Ovary (tissue), 9 donors: Measurements from ENCODE around the gene MAD1L1. TPM values are rescaled to one million over a fixed set of nuclear protein-coding genes. Genes with fewer than 3 reads are reported as not detected.
"Not testable (repeated sequence)": the region's sequence is repeated elsewhere in the genome, so short reads cannot be mapped to it uniquely, and the experiment has no call there.

Experiments
- DNase-seq, 5 donors: peaks; one replicate each; pipeline ENCODE4 v3.0.0-alpha.2; 2019 to 2020
- H3K27ac ChIP-seq, 2 donors: fragments of 200-600 bp; one replicate each; pipeline versions ENCODE4 v1.5.1 to v1.8.0; 2019 to 2022
- H3K27me3 ChIP-seq: fragments of 200-600 bp; one replicate; pipeline ENCODE4 v1.8.0; 2022
- H3K36me3 ChIP-seq: fragments of 200-600 bp; sonication (generic); one replicate; pipeline ENCODE4 v1.5.1; 2019
- H3K4me1 ChIP-seq: one replicate; pipeline ENCODE4 v1.8.1; 2013; ENCODE audit warnings: mild to moderate bottlenecking, moderate library complexity; ENCODE audit not compliant: insufficient read depth
- H3K4me3 ChIP-seq: fragments of 200-600 bp; sonication (generic); one replicate; pipeline ENCODE4 v1.5.1; 2017
- H3K9me3 ChIP-seq, 2 donors: fragments of 200-600 bp in 1 of 2; sonication (generic) in 1 of 2; one replicate each; pipeline versions ENCODE4 v1.5.1 to v1.8.1; 2013 to 2019; ENCODE audit warnings: mild to moderate bottlenecking in 1 of 2, moderate library complexity in 1 of 2
- EP300 ChIP-seq: sonication (generic); formaldehyde crosslinking; IDR thresholded peaks from one replicate; pipeline ENCODE4 v1.6.1; 2017; ENCODE audit warnings: antibody characterized with exemption
- POLR2A ChIP-seq: fragments of 450-650 bp; IDR thresholded peaks from one replicate; pipeline ENCODE4 v1.6.1; 2017; ENCODE audit warnings: antibody characterized with exemption, mild to moderate bottlenecking, moderate library complexity
- WGBS, 3 donors: extraction: QIAGEN DNeasy Blood & Tissue Kit in 1 of 3; methylation state at CpG; one replicate each; pipeline versions ENCODE4 v1.1.5 to v1.1.7; 2013 to 2017; 5-methylcytosine and 5-hydroxymethylcytosine counted together
- intact Hi-C, 4 donors: fragments of 100-400 bp; cut with DNase I; formaldehyde crosslinking; loops; one replicate each; pipeline versions ENCODE4 v1.11.0 to v1.15.1; 2022 to 2023
- polyA plus RNA-seq, 2 donors: library from polyadenylated mRNA; stranded (reverse); fragments of 200-250 nt in 1 of 2; fragments of 350-450 nt in 1 of 2; fragmentation: Illumina TruSeq in 1 of 2; extraction: RNeasy Lipid Tissue Mini Kit (QIAGEN cat#74804) in 1 of 2; gene quantifications; one replicate each; pipeline ENCODE4 v1.2.3, GENCODE V29; 2013 to 2014
- total RNA-seq, 7 donors: library from RNA; depleted of rRNA in 2 of 7; stranded (reverse); fragments of >200 nt in 2 of 7; fragmentation: NEBNext Ultra II Directional in 3 of 7; extraction: Animal tissue kit (Norgen Biotek cat#: 25700) in 3 of 7; gene quantifications; one replicate each; pipeline versions ENCODE4 v1.1.0 to v1.2.4, GENCODE V29; 2016 to 2023
- TF ChIP-seq, protein P1 (sequence below), 3 donors: fragments of 450-650 bp in 2 of 3; fragments of 200-600 bp in 1 of 3; IDR thresholded peaks; one replicate each; pipeline versions ENCODE4 v1.5.1 to v1.8.0; 2016 to 2022; ENCODE audit warnings: antibody characterized with exemption in 3 of 3, mild to moderate bottlenecking in 1 of 3
- donor health status: DM: no; HTN: no; CAD: no; lungs with moderate emphysema.
- donor health status: DM: no; HTN: no; CAD: no.
- donor health status: Bipolar disorder and iron deficiency.
- donor health status: DM: yes; HTN: yes; CAD: no.
- donor health status: DM: no; HTN: no; CAD: no.
- donor health status: DM: yes; HTN: yes; CAD: no.

Gene MAD1L1
- total and polyA plus RNA-seq, 9 donors, result 5.9 to 36.6 (median 22.8) TPM

DNA sequence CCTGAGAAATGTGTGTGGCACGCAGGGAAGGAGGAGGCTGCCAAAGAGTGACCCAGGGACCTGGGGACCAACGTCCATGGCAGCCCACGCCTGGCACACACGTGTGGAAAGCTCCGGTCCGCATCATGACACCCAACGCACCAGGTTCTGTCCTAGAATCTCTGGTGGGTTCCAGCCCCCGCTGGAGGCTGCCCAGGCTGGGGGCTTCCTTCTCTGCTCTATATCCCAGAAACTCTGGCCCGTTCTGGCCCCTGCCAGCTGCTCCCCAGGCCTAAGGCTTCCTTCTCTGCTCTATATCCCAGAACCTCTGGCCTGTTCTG is 300.8 kb downstream of the MAD1L1 start:
- 93 to 98% (median 97%) methylated on average over 9 of the region's 9 CpGs for WGBS, 3 donors
- intact Hi-C loops, result no loop called here
- H3K36me3 ChIP-seq, result no peaks in the 10 kb centered on the region

DNA sequence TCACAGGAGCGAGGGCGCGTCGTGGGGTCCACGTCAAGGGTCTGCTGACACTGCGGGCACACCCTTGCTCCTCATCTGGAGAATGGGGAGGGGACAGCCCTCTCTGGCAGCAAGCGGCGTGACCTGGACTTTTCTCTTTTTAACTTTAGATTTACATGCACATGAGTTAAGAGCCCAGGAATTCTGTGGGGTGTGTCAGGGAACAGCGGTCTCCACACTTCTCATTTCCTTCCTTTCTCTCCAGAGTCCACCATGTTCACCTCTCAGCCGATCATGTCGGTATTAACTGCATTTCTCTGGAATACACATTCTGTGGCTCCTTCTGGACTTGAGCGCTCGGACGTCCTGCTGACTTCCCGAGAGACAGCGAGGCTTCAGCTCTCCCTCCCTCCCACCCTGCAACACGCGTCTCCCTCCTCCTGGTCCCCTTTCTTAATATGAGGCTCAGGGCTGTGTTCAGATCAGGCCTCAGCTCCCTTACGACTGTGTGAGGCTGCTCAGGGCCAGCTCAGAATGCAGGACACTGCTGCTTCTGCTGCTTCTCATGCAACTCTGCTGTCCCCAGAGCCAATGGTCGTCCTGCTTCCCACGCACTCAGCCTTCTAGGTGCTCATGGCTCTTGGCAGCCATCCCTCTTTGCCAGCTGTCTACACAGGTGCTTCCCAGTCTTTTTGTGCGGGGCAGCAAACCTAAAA is 301.3 kb downstream of the MAD1L1 start:
- H3K27me3 ChIP-seq, result no peaks in the 10 kb centered on the region
- H3K4me3 ChIP-seq, result no peak overlapping the region
- H3K36me3 ChIP-seq, result no peaks in the 10 kb centered on the region
- H3K9me3 ChIP-seq, result no peaks in the 10 kb centered on the region
- no peak for TF ChIP-seq POLR2A
- TF ChIP-seq, protein P1, sequence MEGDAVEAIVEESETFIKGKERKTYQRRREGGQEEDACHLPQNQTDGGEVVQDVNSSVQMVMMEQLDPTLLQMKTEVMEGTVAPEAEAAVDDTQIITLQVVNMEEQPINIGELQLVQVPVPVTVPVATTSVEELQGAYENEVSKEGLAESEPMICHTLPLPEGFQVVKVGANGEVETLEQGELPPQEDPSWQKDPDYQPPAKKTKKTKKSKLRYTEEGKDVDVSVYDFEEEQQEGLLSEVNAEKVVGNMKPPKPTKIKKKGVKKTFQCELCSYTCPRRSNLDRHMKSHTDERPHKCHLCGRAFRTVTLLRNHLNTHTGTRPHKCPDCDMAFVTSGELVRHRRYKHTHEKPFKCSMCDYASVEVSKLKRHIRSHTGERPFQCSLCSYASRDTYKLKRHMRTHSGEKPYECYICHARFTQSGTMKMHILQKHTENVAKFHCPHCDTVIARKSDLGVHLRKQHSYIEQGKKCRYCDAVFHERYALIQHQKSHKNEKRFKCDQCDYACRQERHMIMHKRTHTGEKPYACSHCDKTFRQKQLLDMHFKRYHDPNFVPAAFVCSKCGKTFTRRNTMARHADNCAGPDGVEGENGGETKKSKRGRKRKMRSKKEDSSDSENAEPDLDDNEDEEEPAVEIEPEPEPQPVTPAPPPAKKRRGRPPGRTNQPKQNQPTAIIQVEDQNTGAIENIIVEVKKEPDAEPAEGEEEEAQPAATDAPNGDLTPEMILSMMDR (IDR thresholded peaks at IDR 0.05), result no peak
- TF ChIP-seq EP300, result no peak
- peaks cover 5% of the 10 kb centered on the region for H3K4me1 ChIP-seq
- WGBS, 3 donors, result 85 to 96% (median 92%) methylated on average over 22 of the region's 22 CpGs
- H3K27ac ChIP-seq, result no peak overlapping the region
- intact Hi-C loops, result no loop called here
- DNase-seq, result no peak

More for the DNA sequence above, 300.8 kb downstream of the MAD1L1 start:
- Histone ChIP-seq H3K27me3 (no peaks in the 10 kb centered on the region), H3K4me1 (peaks cover 5% of the 10 kb centered on the region), H3K4me3 (no peak overlapping the region), H3K9me3 (no peaks in the 10 kb centered on the region), H3K27ac (no peak overlapping the region)
- TF ChIP-seq, protein P1 (IDR thresholded peaks at IDR 0.05), result no peak
- TF ChIP-seq POLR2A (no peak), EP300 (no peak)
- DNase-seq, result no peak

DNA sequence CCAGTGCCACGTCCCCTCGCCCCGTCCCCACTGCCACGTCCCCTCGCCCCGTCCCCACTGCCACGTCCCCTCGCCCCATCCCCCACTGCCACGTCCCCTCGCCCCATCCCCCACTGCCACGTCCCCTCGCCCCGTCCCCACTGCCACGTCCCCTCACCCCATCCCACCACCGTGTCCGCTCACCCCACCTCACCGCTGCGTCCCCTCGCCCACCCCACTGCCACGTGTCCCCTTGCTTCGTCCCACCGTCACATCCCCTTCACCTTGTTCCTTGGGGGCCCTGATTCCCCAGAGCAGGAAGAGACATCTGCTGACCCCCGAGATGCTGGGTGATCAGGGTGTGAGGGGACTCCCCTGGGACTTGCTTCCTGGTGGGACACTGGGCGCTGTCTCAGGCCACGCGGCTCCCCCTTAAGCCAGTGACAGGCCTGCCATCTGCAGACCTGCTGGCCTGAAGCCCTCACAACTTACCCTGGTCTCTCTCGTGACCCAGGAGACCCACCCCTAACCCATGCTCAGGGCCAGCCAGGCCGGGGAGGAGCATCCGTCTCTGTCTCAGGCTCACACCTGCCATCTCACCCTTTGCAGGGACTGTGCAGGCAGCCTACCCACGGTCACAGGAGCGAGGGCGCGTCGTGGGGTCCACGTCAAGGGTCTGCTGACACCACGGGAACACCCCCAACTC is 302.2 kb downstream of the MAD1L1 start:
- intact Hi-C loops, result no loop called here
- Histone ChIP-seq H3K9me3 (no peaks in the 10 kb centered on the region), H3K27me3 (no peaks in the 10 kb centered on the region), H3K4me3 (no peak overlapping the region), H3K4me1 (peaks cover 5% of the 10 kb centered on the region), H3K36me3 (no peaks in the 10 kb centered on the region), H3K27ac (no peak overlapping the region)
- DNase-seq, result no peak
- TF ChIP-seq, protein P1 (IDR thresholded peaks at IDR 0.05), result no peak
- TF ChIP-seq POLR2A (no peak), EP300 (no peak)
- WGBS, 3 donors, result 91 to 95% (median 93%) methylated on average over 18 to 34 of the region's 36 CpGs

DNA sequence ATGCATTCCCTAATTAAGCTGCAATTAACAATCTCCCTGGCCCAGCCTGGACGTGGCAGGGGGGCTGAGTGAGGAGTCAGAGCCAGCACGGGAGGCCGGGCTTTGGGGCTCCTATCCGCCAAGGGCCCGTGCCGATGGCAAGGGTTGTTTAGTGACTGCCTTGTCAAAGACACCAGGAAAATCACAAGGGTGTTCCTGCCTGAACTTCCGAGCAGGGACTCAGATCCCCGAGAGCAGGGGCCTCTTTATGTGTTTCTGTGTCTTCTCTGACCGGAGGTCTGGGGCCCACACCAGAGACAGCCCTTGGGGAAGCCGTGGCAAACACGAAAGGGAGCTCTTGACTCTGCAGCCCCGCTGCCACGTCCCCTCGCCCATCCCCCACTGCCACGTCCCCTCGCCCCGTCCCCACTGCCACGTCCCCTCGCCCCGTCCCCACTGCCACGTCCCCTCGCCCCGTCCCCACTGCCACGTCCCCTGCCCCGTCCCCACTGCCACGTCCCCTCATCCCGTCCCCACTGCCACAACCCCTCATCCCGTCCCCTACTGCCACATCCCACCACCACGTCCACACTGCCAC is 303.3 kb downstream of the MAD1L1 start:
- DNase-seq, H3K27ac ChIP-seq, intact Hi-C loops, H3K4me3 ChIP-seq, H3K36me3 ChIP-seq, H3K4me1 ChIP-seq, H3K27me3 ChIP-seq, H3K9me3 ChIP-seq: not testable (repeated sequence)
- WGBS, 3 donors, result 94 to 98% (median 95%) methylated on average over 21 to 27 of the region's 29 CpGs
